GM19025 (cell line): ENCODE data around the gene MMP12.

Experiments used
- ATAC-seq: cut with Tn5 transposase; IDR thresholded peaks from one replicate; pipeline ENCODE4 v1.9.1; 2021; ENCODE audit warnings: mild to moderate bottlenecking, low read depth, moderate library complexity; ENCODE audit not compliant: unreplicated experiment

Gene MMP12

DNA sequence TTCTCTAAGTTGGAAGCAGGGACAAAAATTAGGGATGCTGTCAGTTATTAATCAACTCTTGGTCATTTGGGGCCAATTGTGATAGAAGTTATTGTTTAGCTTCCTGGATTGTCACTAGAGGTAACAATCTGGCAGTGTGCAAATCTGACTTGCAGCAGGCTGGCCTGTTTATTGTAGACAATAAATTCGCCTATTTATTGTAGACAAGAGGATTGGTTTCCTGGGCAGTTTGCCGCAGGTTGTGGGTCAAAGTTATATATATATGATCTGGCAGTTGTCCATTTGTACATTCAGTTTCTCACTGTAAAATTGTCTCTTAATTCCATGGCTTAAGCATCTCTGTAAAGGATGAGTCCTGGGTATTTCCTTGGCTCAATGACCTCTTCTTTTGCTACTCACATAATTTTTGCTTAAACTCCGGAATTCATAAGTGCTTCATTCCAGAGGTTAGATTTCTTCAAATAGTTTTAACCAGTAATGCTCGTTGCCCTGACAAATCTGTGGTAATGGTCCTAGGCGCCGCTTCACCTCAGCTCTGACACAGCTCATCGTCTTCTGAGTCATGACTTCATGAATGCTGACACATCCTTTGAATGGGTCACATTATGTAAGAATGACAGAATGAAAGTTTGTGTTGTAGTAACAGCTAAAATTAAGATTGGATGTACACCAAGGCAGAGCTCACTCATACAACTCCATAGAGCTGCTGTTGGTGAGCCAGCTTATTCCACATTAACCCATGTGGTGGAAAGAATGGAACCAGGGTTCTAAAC, 23.6 kb downstream of the MMP12 start:
- no peak for ATAC-seq

DNA sequence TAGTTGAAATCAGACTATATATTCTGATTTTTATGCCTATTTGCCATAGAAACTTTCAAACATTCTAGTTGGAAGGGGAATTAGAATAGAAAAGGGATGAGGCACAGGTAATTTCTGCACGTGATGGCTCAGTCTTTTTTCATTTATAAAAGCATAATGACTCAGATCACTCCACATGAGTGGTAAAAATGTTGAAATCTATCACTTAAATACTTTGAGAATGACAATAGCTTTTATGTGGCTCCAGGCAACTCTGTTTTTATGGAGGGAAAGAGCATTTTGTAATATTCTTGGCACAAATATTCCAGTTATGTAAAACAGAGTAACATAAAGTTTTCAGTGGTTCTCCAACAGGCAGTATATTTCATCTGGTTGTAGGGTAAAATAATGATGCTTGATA, 25.5 kb downstream of the MMP12 start:
- ATAC-seq, result no peak

GRCh38 chr11:102846292-102846691, 28.5 kb downstream of the MMP12 start:
- ATAC-seq, result no peak

GRCh38 chr11:102843489-102843888, 31.3 kb downstream of the MMP12 start, which contains the start of gene MMP3:
TSS of gene MMP3 (minus strand) at chr11:102843609. CDS start at chr11:102843546, 63 bp downstream.
- ATAC-seq, result no peak

- ATAC-seq, result no peak
These were observed 31.9 kb downstream of the MMP12 start for GRCh38 chr11:102842930-102843329.

DNA sequence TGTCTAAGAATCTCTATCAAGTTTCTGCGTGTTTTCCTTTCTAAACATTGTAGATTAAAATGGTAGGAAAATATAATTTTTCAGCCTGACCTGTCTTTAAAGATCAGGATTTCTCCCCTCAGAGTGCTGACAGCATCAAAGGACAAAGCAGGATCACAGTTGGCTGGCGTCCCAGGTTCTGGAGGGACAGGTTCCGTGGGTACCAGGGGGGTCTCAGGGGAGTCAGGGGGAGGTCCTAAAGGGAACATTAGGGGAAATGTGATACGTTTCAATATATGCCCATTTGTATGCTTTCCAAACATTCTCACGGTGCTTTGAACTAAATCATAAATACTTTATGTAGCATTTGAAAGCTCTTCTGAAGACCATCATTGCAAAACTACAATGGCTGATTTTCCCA, 34.8 kb downstream of the MMP12 start:
- ATAC-seq, result no peak

GRCh38 chr11:102837646-102838045, 37.1 kb downstream of the MMP12 start:
- no peak for ATAC-seq

- no peak for ATAC-seq
These were observed 37.6 kb downstream of the MMP12 start for GRCh38 chr11:102837156-102837555.

DNA sequence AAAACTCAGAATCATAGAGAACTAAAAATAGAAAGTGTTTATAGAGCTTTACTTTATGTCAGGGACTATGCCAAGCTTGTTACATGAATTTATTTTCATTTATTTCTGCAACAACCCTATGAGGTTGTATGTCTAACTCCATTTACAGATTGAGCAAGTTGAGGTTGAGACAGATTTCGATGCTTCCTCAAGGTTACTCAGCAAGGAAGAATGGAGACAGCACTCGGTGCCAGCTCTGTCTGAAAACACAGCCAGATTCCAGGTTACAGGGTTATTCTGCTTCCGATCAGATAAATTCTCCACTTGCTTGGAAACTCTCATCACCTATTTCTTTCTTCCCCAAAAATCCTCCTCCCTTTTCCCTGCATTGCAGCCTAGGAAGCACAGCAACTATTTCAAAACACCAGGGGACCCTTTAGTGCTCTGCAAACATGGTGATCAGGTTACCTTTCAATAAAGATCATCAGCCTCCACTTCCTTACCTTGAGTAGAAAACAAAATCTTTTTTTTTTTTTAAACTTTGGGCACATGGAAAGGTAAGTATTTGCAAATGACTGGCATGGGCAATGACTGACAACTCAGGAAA, 38.4 kb downstream of the MMP12 start:
- ATAC-seq, result no peak

DNA sequence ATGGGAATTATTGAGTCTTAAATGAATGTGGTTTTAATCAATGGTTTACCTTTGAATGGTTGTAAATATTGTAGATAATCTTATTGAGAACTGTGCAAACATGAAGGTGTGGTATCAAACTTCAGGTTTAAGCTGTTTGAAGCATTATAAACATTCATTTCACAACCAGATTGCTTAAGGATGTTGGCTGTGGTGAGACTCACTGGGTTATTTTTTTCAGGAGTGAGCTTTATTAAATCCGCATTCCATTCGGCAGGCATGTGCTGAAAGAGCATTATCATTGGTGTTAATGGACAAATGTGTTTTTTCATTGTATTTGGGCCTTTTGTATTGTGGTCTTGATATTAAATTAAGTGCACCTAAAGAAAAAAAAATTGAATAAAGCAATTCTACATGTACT, 41.1 kb downstream of the MMP12 start:
- ATAC-seq, result no peak

- no peak for ATAC-seq
These were observed 42.2 kb downstream of the MMP12 start for GRCh38 chr11:102832612-102833011.

GRCh38 chr11:102831489-102832440, 43.0 kb downstream of the MMP12 start:
- no peak for ATAC-seq

DNA sequence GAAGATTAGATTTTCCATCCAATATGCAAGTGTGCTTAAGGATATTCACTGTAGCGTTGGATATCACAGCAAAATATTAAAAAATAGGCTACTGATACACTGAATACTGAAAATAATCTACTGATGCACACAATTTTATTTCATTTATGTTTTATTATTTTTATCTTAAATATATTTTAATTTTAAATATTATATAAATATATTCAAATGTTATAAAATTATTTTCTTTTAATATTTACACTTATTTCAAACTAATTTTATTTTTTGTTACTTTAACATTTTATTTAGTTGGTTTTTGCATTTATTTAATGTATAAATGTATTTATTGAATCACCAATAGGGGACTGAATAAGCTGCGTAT, 43.7 kb downstream of the MMP12 start:
- no peak for ATAC-seq

GRCh38 chr11:102830001-102830727, 44.6 kb downstream of the MMP12 start:
- no peak for ATAC-seq

- no peak for ATAC-seq
These were observed 45.3 kb downstream of the MMP12 start for GRCh38 chr11:102829316-102830000.

DNA sequence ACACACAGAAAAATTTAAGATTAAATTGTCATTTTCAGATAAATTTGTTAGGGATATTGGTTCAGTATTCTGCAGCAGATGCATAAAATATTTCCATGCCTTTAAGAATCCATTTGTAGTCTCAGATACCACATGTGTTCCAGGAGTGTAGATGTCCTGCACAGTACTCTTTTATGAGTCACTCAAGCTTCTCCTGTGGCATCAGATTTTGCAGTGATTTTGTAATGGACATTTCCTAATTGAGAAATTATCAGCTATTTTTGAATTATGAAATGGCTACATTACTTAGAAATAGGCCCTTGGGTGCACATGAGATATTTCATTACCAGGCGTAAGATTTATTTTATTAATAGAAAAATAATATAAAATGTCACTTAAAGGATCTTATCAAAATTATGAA, 50.2 kb downstream of the MMP12 start:
- ATAC-seq, result no peak

GRCh38 chr11:102819491-102819890, 55.3 kb downstream of the MMP12 start:
- ATAC-seq, result no peak

GRCh38 chr11:102813484-102813883, 61.3 kb downstream of the MMP12 start:
- no peak for ATAC-seq
